Hematopoietic multipotent progenitor cell treated with erythropoietin and hydrocortisone succinate and interleukin-3 and kit ligand, for 8 days (in vitro differentiated cells): ENCODE data around the gene LRRC26.
A peak's percentile ranks its signal among the peaks of the same experiment; 100 is the strongest.

Experiments used
- DNase-seq: peaks from one replicate; pipeline ENCODE4 v3.0.0-alpha.2; 2015

Gene LRRC26

DNA sequence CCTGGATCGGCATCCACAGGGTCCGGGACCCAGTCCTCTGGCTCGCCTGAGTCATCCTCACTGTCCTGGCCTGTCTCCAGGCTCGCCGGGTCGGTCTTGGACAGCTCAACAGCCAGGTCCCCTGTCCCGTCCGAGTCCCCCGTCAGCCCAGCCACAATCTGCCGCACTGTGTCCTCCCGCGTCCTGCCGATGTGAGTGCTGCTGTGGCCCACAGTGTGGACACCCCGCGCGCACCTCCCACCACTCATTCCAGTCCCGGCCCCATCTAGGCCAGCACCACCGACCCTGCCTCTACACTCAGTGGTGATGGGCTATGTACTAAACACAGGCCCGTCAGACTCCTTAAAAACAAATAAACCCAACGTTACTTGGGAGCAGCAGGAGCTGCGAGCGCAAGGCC, 11.8 kb upstream of the LRRC26 start:
- DNase-seq: no peak

DNA sequence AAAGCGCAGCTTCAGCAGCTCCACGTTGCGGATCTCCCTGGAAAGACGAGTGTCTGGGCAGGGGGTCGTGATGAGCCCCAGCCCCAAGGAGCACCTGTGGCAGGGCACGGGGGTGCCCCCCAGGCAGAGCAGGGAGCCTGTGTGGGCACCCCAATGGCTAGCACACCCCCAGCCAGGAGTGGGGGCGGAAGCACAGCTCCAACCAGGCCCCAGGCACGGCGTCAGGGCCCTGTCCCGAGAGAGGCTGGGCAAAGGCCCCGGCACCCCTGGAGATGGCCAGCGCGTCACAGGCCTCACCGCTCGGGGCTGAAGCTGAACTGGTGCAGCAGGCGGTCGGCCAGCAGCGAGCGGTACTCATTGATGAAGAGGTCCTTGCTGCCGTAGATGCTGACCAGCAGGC, 10.6 kb upstream of the LRRC26 start:
- no peak for DNase-seq

- DNase-seq: no peak
Observed at GRCh38 chr9:137179761-137180160, 9.9 kb upstream of the LRRC26 start.

GRCh38 chr9:137178939-137179630, 9.2 kb upstream of the LRRC26 start:
- no peak for DNase-seq

DNA sequence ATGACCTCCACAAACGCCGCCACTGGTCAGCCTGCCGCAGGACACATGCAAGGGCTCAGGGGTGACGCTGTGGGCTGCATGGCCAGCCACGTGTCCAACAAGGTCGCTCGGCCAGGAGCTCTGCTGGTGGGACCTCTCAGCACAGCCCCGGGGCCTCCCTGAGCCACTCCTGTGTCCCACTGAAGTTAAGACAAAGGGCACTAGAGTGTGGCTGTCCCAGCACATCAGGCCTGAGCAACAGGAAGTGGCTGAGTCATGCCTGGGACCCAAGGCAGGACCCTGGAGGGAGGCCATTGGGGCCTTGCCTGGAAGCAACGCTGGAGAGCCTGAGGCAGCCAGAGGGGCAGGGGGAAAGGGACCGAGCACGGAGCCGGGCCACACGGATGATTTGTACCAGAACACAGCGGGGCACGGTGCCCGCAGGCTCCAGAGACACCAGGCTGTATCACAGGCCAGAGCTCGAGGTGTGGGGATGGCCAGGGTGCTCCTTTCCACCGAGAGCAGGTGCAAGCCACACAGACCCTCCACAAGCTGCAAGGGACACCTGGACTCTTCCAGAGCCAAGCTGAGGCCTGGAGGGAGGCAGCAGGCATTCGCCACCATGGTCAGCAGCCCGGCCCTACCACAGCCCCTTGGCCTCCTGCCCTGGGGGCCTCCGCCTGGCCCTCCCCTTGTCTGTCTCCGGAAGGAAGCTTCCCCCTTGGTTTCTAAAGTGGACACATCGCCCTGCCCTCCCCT, 8.5 kb upstream of the LRRC26 start:
- DNase-seq: no peak

- DNase-seq: peak; percentile 49
Observed at GRCh38 chr9:137176302-137177182, 6.7 kb upstream of the LRRC26 start.

GRCh38 chr9:137175345-137175961, 5.6 kb upstream of the LRRC26 start:
- DNase-seq: no peak

DNA sequence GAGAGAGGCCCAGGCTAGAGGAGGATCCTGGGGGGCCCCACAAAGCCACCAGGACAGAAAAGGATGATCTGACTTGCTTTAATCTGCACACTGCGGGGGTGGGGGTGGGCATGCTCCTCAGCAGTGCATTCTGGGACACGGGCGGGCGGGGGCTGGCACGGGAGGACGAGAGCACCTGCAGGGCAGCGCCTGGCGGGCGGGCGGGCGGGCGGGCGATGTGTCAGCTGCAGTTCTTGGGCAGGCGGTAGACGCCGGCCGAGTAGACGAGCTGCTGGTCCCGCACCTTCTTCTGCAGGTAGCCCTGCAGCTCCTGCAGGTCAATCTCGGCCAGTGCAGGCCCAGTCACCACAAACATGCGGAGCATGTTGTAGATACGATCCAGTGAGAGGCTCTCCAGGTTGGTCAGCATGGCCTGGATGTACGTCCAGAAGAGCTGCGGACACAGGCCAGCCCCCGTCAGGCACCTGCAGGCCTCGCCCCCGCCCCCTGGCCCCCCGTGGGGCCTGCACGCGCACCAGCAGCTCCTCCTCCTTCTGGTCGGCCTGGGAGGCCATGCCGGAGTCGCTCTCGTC, 5.0 kb upstream of the LRRC26 start:
- no peak for DNase-seq

DNA sequence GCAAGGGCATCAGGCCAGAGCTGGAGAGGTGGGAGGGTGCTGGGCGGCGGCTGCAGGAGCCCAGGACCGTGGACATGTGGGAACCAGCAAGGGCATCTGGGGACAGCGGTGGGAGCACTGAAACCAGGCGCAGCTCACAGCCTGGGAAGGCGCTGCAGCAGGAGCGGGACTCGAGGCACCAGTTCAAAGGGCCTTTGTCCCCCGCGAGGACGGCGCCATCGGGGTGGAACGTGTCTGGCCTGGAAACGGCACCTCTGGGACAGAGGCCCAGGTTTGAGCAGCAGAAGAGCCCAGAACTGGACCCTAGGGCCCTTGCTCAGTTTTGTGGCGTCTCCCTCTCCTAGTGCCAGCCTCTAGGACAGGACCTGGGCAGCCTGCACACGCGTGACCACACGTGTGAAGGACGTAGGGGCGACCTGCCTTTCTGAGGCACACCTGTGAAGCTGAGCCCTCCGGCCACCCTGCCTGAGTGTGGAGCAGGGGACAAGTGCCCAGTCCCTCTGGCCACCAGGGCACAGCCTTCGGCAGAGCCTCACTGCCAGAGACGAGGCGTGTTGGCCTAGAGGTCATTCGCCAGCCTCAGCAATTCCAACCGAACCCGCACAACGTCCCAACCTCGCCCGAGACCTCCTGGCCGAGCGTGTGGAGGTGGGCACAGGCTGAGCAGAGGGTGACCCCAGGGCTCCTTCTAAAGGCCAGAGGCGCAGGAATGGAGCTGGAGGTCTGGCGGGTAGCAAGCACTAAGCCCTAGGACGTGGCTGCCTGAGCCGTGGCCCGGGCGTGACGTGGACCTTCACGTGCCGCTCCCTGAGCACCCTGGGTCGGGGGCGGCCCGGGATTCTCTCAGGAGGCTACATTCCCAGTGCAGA, 4.2 kb upstream of the LRRC26 start:
- DNase-seq: no peak

DNA sequence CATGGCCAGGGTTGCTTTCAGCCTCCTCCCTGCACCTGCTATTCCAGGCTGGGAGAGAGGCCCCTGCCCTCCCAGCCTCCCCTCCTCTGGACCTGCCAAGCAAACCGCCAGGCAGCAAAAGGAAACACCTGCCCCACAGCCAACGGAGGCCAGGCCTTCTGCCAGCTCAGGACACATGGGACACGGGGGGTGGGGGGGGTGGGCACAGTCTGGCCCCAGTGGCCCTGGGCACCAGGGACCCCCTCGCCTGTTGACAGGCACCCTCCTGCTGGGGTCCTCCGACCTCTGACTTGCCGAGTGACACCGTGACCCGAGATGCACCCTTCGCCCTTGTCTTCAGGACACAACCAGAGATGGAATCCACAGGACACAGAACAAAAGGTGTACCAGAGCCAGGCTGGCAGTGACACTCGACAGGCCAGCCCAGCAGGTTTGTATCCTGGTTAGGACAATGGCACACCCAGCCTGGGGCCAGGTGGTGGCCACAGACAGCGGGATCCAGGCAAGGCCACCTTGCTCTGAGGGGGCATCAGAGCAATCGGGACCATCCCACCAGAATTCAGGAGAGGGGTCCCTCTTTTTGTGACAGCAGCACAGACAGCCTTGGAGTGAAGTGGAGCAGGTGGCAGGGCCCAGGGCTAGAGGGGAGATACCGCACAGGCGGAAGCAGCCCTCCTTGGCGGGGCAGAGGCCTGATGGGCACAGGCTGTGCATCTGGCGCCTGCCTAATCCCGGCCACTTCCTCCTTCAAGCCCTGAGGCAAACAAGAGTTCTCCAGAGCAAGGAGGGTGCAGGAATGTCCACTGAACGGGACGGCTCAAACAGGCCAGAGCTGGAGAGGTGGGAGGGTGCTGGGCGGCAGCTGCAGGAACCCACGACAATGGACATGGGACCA, 3.3 kb upstream of the LRRC26 start:
- DNase-seq: no peak

- DNase-seq: no peak
Observed at GRCh38 chr9:137171149-137171900, 1.5 kb upstream of the LRRC26 start.

DNA sequence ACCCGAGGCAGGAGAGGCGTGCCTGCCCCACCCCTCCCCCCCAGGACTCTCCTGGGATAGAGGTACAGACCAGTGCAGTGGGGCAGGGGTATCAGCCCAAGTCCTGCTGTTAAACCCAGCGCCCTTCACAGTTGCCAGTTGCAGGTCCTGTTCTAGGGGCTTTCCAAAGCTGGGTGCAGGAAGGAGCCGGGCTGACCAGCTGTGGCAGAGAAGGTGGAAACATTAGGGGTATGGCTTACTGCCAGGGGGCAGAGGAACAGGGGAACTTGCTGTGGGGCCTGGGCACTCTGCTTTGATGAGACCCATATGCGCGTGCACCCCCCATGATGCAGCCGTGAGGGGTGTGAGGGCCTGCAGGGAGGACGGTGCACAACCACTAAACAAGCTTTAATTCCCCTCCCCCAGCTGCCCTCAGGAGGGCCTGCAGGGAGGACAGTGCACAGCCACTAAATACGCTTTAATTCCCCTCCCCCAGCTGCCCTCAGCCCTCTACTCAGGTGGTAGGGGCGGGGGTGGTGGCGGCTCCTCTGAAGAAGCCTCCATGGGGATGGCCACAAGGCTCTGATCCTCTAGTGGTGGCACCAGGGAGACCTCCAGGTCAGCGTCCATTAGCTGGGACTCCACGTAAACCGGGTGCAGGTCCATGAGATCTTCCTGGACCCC, 766 bp upstream of the LRRC26 start:
- no peak for DNase-seq

GRCh38 chr9:137168904-137169856, 671 bp downstream of the LRRC26 start:
- peak; percentile 61 for DNase-seq

DNA sequence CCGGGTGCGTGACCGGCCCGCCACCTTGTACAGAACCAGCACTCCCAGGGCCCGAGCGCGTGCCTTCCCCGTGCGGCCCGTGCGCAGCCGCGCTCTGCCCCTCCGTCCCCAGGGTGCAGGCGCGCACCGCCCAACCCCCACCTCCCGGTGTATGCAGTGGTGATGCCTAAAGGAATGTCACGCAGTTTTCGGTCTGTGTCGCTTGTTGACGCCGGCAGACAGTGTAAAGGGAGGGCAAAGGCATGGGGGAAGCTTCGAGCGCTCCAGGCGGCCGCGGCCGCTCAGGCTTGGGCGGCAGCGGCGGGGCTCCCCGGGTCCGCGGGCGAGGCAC, 1.3 kb downstream of the LRRC26 start:
- DNase-seq: no peak

- DNase-seq: peak; percentile 36
Observed at GRCh38 chr9:137167747-137168572, 1.9 kb downstream of the LRRC26 start.

DNA sequence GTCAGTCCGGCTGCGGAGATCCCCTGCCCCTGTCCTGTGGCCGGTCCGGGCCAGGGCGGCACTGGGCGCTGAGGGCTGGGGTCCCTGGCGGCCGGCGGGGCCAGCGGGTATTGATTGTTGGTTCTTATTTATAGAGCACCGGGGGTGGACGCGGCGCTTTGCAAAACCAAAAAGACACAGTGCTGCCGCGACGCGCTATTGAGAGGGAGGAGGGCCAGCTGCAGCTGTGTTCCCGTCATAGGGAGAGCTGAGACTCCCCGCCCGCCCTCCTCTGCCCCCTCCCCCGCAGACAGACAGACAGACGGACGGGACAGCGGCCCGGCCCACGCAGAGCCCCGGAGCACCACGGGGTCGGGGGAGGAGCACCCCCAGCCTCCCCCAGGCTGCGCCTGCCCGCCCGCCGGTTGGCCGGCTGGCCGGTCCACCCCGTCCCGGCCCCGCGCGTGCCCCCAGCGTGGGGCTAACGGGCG, 2.5 kb downstream of the LRRC26 start:
- DNase-seq: no peak
